ENCODE results near the gene TRPV4.

GRCh38 chr12:109767456-109767855 lies 65.7 kb downstream of the TRPV4 start:
- TF ChIP-seq CTCF (IDR thresholded peaks at IDR 0.05) = no peak
- no peak for TF ChIP-seq POLR2A (IDR thresholded peaks at IDR 0.05)

Data from lower leg skin (tissue), 3 donors.